GM12891 (cell line): ENCODE results near the gene KCNT1.

Experiments
- DNase-seq: peaks from one replicate; pipeline ENCODE4 v3.0.0; 2011; ENCODE audit warnings: low spot score; ENCODE audit not compliant: insufficient read length
- FAIRE-seq: peaks from 2 replicates; lab custom pipeline; 2011; peaks lifted over from hg19 to GRCh38; lab: Jason Lieb, UNC
- PAX5 ChIP-seq: IDR thresholded peaks from 2 replicates; pipeline ENCODE4 v1.6.1; 2011; ENCODE audit warnings: low read length, moderate library complexity, mild to moderate bottlenecking; ENCODE audit not compliant: insufficient read depth, severe bottlenecking
- POLR2A ChIP-seq: IDR thresholded peaks from 2 replicates; pipeline ENCODE4 v1.6.1; 2011; ENCODE audit warnings: low read depth, low read length, control low read depth
- POLR2AphosphoS5 ChIP-seq: IDR thresholded peaks from 2 replicates; pipeline ENCODE4 v1.6.1; 2011; ENCODE audit warnings: low read depth, low read length, control low read depth
- POU2F2 ChIP-seq: IDR thresholded peaks from 2 replicates; pipeline ENCODE4 v1.6.1; 2011; ENCODE audit warnings: low read depth, mild to moderate bottlenecking, control low read depth, low read length, moderate library complexity
- SPI1 ChIP-seq: IDR thresholded peaks from 2 replicates; pipeline ENCODE4 v1.6.1; 2011; ENCODE audit warnings: low read depth, low read length, control low read depth
- TAF1 ChIP-seq: IDR thresholded peaks from 2 replicates; pipeline ENCODE4 v1.6.1; 2011; ENCODE audit warnings: low read depth, low read length, control low read depth

KCNT1 gene

DNA sequence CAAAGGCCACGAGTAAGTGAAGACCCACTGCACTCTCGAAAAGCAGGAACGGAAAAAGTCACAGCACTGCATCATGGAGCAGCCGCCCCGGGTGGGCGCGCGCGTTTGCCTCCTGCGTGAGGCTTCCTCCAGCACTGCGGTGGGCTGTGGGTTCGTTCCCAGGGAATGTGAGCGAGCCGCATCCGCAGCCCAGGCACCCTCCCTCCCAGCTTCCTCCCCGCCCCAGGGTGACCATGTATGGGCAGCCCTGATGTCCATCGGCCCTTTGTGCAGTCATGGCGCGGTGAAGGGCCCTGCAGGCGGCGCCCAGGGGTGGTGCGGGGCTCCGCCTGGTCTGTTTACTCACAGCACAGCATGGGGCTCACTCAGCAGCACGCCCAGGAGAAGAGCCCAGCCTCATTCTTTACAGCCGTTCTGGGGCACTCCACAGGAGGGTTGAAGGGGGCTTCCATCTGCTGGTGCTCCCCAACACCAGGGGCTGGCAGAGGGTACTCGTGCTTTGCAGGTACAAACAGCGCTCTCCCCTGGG lies 32.7 kb downstream of the KCNT1 start:
- no peak for DNase-seq
- no peak for FAIRE-seq
- TF ChIP-seq PAX5 (no peak), POLR2AphosphoS5 (no peak), POU2F2 (no peak), TAF1 (no peak)

DNA sequence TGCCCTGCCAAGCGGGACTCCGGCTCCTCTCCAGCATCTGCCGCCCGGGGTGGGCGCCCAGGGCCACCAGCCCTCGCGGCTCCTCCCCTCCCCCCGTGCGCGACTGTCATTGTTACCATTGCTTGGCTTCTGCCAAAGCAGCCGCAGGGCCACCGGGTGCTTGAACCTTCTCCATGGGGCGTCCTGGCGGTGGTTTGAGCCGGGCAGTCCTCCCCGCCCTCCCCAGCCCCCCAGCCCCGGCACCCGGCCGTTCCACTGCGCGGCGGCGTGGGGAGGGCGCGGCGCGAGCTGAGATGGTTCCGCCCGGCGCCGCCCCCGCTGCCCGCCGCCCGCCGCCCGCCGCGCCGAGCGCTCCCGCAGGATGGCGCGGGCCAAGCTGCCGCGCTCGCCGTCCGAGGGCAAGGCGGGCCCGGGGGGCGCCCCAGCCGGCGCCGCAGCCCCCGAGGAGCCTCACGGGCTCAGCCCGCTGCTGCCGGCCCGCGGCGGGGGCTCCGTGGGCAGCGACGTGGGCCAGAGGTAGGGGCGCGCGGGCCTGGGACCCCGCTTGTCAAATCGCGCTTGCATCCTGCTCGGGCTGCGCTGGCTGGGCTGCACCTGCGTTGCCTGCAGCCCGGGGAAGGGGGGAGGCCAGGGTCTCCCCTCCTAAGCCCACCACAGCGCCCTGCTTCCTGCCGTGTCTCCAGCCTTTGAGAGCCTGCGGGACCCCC lies 34.4 kb downstream of the KCNT1 start:
- FAIRE-seq (no peak), DNase-seq (no peak)
- TF ChIP-seq PAX5 (no peak), POLR2A (no peak), POLR2AphosphoS5 (no peak), SPI1 (no peak), POU2F2 (no peak), TAF1 (no peak)

DNA sequence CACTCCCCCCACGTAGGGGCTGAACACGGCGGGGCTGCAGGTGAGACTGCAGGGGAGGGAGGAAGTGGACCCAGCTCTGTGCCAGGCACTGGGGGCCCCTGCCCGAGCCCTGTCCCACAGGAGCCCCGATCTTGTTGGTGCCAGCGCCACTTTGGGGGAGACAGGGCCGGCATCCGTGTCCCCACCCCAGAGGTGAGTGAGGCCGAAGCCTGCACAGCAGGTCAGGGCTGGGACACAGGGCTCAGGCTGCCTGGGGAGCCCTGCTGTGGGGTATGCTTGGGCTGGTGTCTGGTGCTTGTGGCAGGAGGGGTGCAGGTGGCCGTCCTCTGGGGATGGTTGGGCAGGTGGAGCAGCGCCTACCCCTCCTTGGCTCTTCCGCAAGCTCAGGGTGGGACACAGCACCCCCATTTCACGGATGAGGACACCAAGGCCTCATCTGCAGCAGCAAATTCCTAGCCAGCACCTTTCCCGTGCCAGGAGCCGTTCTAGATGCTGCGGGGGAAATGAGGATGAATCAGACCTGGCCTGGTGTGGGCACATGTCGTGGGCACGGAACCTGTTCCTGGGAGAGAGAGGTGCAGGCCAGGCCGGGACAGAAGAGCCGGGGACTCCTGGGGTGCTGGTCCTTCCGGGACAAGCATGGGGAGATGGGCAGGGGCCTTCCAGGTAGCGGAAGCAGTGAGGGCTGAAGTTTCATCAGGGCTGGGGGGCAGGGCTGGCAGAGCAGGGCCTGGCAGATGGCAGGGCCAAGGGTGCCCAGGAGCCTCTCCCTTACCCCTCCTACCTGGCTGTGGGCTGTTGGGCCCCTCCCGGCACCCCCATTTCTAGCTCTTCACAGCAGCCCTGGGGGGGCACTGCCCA lies 35.2 kb downstream of the KCNT1 start:
- FAIRE-seq (no peak), DNase-seq (no peak)
- TF ChIP-seq POU2F2 (no peak), SPI1 (no peak), TAF1 (no peak), POLR2A (no peak)

DNA sequence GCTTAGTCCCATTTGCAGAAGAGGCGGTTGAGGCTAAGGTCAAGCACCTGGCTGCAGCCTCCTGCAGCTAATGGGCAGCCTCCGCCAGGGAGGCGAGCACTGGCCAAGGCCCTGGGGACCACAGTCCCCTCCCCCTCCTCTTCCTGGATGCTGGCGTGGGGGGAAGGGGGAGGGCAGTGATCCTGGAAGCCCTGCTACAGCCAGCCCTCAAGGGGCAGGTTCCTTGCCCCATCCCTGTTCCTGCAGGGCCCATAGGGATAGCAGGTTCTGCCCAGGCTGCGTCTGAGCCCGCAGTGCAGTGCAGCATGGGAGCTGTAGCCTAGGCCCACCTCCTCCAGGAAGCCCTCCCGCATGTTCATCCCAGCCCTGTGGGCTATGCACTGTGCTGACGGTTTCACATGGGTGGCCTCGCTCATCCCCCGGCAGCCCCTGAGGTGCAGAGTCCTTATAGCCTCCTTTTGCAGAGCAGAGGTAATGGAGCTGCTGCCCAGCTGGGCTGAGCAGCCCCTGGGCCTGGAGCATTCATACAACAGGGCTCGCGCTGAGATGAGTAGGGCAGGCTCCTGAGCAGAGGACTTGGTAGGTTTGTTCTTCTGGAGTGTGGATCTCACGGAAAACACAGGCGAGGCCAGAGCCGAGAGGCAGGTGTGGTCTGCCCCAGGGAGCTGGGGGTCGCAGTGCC lies 36.0 kb downstream of the KCNT1 start:
- FAIRE-seq: no peak
- no peak for DNase-seq
- TF ChIP-seq PAX5 (no peak), SPI1 (no peak), POLR2A (no peak), TAF1 (no peak), POU2F2 (no peak), POLR2AphosphoS5 (no peak)

DNA sequence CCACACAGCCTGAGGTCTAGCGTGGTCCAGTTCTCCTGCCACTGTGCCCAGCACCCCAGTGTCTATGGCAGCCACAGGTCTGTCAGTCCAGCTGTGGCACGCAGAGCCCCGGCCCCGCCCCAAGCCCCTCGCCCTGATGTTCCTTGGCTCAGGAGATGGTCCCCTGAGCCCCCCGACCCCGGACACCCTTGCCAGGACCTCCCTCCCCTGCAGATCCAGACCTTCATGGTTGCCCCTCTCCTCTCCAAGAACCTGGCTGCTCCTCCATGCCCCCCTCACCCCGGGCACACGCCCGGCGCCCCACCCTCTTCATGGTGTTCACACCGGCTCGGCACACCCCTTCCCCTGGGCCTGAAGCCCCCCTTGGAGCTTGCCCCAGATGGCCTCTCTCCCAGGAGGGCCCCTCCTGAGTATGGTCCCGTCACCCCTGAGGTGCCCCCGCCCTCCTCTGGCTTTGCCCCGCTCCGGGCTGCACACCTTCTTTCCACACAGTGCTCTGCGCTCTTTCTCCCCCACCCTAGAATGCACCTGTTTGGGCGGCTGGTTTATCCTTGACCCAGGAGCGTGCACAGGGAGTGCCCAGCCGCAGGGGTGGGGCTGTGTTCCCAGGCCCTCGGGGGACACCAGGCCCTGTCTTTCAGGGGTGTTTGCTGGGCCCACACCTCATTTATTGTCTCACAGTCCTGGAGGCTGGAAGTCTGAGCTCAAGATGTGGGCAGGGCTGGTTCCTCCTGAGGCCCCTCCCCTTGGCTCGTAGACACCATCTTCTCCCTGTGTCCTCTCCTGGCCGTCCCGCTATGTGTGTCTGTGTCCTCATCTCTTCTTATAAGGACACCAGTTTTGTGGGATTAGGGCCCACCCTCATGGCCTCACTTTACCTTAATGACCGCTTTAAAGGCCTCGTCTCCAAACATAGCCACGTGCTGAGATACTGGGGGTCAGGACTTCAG lies 37.6 kb downstream of the KCNT1 start:
- TF ChIP-seq POU2F2 (no peak), POLR2A (no peak), PAX5 (no peak), TAF1 (no peak), SPI1 (no peak), POLR2AphosphoS5 (no peak)
- FAIRE-seq: no peak

DNA sequence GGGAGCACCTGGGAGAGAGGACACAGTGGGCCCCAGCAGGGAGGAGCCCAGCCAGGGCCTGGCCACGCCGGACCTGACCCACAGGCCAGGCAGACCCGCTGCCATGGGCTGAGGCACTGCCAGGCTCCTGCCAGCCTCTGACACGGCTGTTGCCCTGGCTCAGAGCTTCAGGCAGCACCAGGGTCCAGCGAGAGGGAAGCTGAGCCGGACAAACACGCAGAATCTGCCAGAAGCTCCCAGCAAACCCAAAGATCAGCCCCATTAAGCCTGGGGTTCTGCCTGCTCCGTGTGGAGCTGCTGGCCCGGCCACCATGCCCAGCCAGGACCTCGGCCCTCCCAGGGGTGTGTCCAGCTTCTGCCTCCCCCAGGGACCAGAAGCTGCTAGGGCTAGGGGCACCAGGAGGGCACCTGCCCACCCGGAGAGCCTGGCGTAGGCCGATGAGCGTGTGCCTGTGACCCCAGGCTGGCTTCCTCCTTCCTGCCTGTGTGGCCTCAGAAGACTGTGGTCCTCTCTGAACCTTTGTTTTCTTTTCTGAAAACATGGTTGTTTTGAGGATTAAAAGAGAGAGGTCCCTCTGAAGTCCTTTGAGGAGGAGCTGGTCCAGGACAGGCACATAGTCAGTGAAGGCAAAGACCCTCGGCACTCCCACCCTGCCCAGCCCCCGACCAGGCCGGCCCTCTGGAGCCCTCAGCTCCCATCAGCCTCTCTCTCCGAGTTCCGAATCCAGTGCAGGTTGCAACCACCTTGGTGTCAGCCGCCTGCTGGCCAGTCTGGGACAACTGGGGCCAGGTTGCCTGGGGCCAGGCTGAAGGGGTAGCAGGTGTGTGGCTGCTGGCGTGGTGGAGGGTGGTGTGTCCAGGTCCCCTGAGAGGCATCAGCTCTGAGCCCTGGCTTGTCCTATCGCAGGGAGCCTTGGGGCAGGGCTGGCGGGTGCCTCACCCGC lies 39.6 kb downstream of the KCNT1 start:
- no peak for TF ChIP-seq SPI1
- no peak for FAIRE-seq
- no peak for DNase-seq

More for the DNA sequence above, 37.6 kb downstream of the KCNT1 start:
- no peak for DNase-seq

DNA sequence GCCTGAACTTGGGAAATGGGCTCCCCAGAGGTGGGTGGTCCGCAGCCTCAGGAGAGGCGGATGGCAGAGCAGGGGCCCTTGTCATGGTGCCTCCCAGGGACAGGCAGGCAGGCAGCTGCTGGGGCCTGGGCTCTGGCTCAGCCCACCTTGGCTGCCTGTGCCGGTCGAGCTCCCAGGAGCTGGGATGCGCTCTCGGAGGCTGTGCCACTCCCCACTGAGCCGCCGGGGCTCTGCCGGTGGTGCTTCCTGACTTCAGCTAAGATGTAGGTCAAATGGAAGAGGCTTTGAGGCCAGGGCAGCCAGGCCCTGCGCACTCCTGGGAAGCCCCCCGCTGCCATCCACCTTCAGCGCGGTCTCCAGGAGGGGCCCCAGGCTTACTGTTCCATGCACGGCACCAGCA lies 41.0 kb downstream of the KCNT1 start:
- FAIRE-seq (no peak), DNase-seq (no peak)
- TF ChIP-seq TAF1 (no peak), POLR2A (no peak), SPI1 (no peak), PAX5 (no peak), POLR2AphosphoS5 (no peak), POU2F2 (no peak)

DNA sequence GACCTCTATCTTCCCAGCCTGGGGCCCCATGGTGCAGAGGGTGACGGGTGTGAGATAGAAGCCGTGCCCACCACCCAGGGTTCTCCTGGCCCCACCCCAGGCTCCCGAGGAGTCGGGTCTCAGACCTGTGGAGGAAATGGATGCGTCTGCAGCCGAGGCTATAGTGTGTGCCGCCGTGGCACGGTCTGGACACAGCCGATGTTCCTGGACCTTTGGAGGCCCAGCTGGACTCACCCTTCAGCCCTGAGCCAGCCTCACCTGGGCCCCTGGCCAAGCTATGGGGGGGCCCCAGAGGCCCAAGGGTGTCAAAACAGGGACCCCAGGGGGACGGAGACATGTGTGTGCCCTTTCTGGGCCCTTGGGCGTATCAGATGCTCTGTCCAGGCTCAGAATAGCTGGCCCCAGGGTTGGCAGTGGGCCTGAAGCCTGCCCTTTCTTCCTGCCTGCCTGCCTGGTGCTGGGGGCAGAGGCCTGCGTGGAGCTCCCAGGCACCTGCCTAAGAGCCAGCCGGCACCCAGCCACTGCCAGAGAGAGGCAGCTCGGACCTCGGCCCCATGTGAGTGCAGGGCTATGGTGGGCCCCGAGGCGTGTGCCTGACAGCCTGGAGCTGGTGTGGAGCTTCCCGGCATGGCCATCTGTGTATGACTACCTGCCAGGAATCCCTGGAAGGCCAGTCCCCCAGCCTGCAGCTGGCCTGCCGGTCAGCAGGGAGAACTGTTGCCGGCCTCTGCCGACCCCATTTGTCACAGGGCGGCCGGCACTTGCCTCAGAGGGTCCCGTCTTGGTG lies 41.8 kb downstream of the KCNT1 start:
- no peak for DNase-seq
- no peak for FAIRE-seq
- no peak for TF ChIP-seq TAF1
- TF ChIP-seq POLR2A: no peak
- TF ChIP-seq POU2F2: no peak
- TF ChIP-seq PAX5: no peak
- TF ChIP-seq SPI1: no peak
- TF ChIP-seq POLR2AphosphoS5: no peak
